Measurements from ENCODE around the gene TANGO6. TPM values are rescaled to one million over a fixed set of nuclear protein-coding genes. Genes with fewer than 3 reads are reported as not detected.

Gene TANGO6
- total RNA-seq = 10.1 and 17.8 TPM in 2 replicates

DNA sequence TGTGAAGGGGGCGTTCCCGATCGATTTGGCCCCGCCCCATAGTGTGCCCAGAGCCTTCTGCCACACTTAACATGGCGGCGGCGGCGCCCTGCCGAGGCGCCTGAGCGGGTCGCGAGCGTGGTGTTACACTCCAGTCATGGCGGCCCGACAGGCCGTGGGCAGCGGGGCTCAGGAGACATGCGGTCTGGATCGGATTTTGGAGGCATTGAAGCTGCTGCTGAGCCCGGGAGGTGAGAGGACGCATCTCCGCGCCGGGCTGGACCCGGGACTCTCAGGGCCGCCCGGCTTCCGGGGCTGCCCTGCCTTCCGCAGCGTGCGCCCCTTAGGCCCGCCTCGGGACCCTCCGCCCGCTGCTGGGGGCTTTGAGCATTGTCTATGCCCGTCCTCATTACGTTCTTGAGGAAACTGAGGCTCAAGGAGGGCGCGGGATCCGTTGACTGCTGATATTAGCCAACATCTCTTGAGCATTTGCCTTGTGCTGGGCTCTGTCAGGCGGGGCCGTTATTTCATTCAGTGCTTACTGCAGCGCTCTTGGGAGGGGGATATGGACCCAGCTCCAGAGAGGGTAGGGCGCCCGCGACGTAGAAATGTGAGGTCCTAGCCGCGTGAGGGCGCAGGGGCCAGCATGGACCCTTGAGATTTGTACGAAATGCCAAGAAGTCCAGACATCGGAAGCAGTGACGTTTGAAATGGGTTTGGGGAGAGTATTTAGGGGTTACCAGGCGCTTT lies at the start of gene TANGO6:
Gene TANGO6 (plus strand): TSS at position 50 of the 729 bp plus-strand sequence. CDS start 87 bp downstream, at position 137.

DNA sequence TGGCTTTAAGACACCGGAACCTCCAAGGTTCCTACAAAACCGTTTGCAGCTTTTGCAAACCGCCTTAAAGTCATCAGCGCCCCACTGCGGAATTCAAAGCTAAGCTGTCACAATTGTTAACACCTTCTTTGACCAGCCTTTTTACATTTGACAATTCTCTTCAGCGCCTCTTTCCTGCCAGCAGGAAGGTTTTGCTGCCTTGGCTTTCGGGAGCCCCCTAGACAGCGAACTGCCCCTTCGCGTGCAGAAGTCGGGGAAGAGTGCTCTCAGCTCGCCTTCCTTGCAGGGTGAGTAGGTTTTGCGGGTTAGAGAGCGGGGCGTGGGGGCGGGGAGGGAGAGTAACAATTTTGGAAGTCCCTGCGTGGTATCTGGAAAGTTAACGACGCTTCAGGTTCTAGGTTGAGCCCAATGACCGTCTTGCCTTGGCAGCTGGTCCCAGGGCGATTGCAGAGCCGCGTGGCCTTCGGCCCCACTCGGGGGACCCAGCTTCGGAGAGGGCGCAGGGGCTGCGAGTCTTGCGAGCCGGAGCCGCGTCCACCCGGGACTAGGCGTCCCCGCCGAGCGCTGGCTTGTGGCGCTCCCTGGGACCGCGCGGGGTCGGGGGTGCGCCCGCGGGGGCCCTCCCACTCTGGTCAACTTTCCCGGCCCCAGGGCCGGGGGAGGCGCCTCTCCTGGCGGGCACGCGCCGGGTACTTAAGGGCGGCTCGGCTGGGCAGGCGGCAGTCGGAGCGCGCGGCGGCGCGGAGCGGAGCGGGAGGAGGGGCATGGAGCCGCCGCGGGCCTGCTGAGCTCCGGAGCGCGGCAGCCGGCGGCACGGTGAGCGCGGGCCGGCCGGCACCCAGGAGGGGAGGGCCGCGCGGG lies 262.4 kb downstream of the TANGO6 start, which contains the start of gene HAS3:
Gene HAS3 (plus strand): TSS at position 153 of the 861 bp plus-strand sequence. CDS start 3,743 bp downstream, outside the sequence.

DNA sequence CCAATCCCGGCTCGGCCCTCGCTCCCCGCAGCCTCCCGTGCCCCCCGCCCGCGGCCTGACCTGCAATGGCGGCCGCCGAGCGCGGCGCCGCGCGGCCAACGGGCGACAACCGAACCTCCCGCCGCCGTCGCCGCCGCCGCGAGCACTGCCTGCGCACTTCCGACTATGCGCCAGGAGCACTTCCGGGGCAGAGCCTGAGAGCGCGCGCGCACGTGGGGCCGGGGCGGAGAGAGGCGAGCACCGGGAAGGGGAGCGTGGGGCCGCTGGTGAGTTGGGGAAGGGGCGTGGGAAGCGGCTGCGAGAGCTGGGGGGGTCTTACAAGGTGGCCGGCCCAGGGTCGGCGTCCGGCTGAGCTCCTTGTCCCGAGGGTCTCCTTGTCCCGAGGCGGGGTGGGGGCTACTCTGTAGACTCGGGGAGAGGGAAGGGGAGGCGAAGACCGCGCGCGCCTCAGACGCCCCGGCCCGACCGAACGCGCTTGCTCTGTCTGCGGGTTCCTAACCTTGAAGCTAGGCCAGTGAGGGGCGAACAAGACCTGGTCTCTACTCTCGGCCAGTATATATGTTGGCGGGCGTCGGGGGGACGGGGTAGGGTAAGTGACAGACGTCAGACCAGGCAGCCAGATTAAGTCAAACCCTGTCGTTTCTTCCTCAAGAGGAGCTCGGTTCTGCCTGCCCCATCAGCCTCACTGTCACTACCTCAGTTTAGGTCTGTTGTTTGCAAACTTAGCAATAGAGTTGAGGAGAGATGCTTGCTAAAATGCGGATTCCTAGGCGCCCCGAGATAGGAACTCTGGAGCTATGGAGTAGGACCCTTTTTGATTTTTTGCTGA lies 289.3 kb downstream of the TANGO6 start, which contains the start of the genes CHTF8 and UTP4:
Gene CHTF8 (minus strand): TSS at position 165 of the 829 bp plus-strand sequence. CDS start 11,130 bp downstream, outside the sequence.
Gene UTP4 (plus strand): TSS at position 226 of the 829 bp plus-strand sequence. CDS start 811 bp downstream, outside the sequence.

Other genes with a start within 250 kb of the TANGO6 start
- gene CDH3, start 198.2 kb upstream of the TANGO6 start, total RNA-seq = 6.4 and 24.0 TPM in 2 replicates
- 2.3 and 23.3 TPM in 2 replicates for gene CDH1, start 106.2 kb upstream of the TANGO6 start, total RNA-seq